T-helper 2 cell treated with Interferon-gamma antibody and Interleukin-4, amounts not matched to agents 5 μg/mL and 100 μg/mL, for 36 hours (primary cell): Measurements from ENCODE around the gene PADI4.

Experiments
- DNase-seq: peaks from one replicate; pipeline ENCODE4 v3.0.0; 2021; ENCODE audit warnings: low spot score
- H3K27ac Mint-ChIP-seq: one replicate; pipeline ENCODE4 v1.8.0; 2021; ENCODE audit warnings: mild to moderate bottlenecking, mixed read lengths
- H3K27me3 Mint-ChIP-seq: one replicate; pipeline ENCODE4 v1.8.0; 2021; ENCODE audit warnings: low read depth, mixed read lengths
- H3K36me3 Mint-ChIP-seq: one replicate; pipeline ENCODE4 v1.8.0; 2021; ENCODE audit warnings: low read depth, mixed read lengths
- H3K4me1 Mint-ChIP-seq: one replicate; pipeline ENCODE4 v1.8.0; 2021; ENCODE audit warnings: low read depth, mixed read lengths
- H3K4me3 Mint-ChIP-seq: one replicate; pipeline ENCODE4 v1.8.0; 2022; ENCODE audit warnings: mild to moderate bottlenecking, moderate library complexity, mixed read lengths
- H3K9me3 Mint-ChIP-seq: one replicate; pipeline ENCODE4 v1.8.0; 2021; ENCODE audit warnings: mixed read lengths

PADI4 gene, protein sequence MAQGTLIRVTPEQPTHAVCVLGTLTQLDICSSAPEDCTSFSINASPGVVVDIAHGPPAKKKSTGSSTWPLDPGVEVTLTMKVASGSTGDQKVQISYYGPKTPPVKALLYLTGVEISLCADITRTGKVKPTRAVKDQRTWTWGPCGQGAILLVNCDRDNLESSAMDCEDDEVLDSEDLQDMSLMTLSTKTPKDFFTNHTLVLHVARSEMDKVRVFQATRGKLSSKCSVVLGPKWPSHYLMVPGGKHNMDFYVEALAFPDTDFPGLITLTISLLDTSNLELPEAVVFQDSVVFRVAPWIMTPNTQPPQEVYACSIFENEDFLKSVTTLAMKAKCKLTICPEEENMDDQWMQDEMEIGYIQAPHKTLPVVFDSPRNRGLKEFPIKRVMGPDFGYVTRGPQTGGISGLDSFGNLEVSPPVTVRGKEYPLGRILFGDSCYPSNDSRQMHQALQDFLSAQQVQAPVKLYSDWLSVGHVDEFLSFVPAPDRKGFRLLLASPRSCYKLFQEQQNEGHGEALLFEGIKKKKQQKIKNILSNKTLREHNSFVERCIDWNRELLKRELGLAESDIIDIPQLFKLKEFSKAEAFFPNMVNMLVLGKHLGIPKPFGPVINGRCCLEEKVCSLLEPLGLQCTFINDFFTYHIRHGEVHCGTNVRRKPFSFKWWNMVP

DNA sequence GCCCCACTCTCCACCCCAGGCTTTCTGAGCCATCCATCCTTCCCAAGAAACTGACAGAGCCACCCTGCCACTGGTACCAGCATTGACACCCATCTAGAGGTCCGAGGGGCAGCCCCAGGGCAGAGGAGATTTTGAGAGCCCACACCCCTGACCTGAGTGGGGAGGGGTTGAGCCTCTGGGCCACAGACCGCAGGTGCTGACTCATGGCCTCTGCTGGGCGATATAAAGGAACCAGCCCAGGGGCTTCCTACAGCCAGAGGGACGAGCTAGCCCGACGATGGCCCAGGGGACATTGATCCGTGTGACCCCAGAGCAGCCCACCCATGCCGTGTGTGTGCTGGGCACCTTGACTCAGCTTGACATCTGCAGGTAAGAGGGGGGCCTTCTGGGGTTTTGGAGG, at the start of gene PADI4:
Gene PADI4 (plus strand): TSS at position 252 of the 400 bp plus-strand sequence. CDS start 26 bp downstream, at position 278.
- Mint-ChIP-seq H3K27ac (no peak within 1 kb of the TSS), H3K4me1 (peaks cover 4% of the 10 kb centered on the region), H3K27me3 (peaks cover 4% of the 10 kb centered on the region), H3K4me3 (no peak within 1 kb of the TSS), H3K9me3 (no peaks in the 10 kb centered on the region), H3K36me3 (no peaks in the 10 kb centered on the region)
- no peak for DNase-seq

DNA sequence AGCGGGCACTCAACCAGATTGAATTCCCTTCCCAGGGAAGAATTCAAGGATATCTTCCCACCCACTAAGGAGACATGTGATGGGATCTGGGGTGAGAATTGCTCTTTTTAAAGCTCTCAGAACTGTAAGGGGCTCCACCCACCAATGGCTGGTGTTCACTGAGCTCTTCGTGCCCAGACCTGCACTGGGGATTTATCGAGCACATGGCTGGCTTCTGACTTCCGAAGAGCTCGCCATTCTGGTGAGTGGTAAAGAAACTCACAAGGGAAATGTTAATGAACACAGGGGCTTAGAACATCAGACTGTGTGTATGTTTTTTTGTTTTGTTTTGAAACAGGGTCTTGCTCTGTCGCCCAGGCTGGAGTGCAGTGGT, 49.3 kb upstream of the PADI4 start:
- no peak for DNase-seq
- Mint-ChIP-seq H3K4me3 (no peak overlapping the region), H3K27ac (no peak overlapping the region), H3K4me1 (no peaks in the 10 kb centered on the region), H3K27me3 (peaks cover 4% of the 10 kb centered on the region), H3K9me3 (no peaks in the 10 kb centered on the region), H3K36me3 (no peaks in the 10 kb centered on the region)

DNA sequence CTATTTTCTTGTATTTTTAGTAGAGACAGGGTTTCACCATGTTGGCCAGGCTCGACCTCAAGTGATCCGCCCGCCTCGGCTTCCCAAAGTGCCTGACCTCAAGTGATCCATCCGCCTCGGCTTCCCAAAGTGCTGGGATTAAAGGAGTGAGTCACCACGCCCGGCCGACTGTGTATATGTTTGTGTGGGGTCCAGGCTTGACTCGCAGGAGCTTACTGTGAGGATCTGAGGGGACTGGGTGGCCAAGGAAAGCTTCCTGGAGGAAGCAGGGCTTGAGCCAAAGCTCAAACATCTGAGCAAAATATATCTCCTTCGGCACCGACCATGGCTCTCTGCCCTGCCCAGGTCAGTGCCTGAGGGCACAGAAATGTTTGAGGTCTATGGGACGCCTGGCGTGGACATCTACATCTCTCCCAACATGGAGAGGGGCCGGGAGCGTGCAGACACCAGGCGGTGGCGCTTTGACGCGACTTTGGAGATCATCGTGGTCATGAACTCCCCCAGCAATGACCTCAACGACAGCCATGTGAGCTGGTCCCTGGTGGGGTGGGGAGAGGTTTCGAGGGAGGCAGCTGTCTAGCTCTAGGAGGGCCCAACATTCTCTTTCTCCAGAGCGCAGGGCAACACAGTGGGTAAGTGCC, 48.6 kb upstream of the PADI4 start:
- H3K4me3 Mint-ChIP-seq = no peak overlapping the region
- no peak overlapping the region for H3K27ac Mint-ChIP-seq
- DNase-seq = no peak
- no peaks in the 10 kb centered on the region for H3K4me1 Mint-ChIP-seq
- H3K36me3 Mint-ChIP-seq = no peaks in the 10 kb centered on the region
- peaks cover 4% of the 10 kb centered on the region for H3K27me3 Mint-ChIP-seq
- no peaks in the 10 kb centered on the region for H3K9me3 Mint-ChIP-seq

DNA sequence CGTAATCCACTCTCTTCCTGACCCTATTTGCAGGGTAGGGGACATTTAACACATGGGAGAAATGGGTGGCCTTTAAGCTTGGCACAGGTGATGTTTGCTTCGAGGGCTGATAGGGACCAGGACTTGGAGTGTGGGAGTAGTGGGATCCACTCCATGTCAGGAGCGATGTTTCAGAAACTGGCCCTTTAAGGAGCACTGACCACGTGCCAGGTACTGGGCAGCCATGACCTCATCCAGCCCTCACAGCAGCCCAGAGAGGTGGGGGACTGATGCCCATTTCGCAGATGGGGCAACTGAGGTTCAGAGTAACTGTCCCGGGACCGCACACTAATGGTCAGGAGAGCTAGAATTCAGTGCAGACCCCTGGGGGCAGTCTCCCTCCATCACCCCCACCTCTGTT, 47.7 kb upstream of the PADI4 start:
- H3K27ac Mint-ChIP-seq = no peak overlapping the region
- H3K4me1 Mint-ChIP-seq = no peaks in the 10 kb centered on the region
- H3K27me3 Mint-ChIP-seq = peaks cover 4% of the 10 kb centered on the region
- H3K4me3 Mint-ChIP-seq = no peak overlapping the region
- no peak for DNase-seq
- no peaks in the 10 kb centered on the region for H3K9me3 Mint-ChIP-seq
- no peaks in the 10 kb centered on the region for H3K36me3 Mint-ChIP-seq

DNA sequence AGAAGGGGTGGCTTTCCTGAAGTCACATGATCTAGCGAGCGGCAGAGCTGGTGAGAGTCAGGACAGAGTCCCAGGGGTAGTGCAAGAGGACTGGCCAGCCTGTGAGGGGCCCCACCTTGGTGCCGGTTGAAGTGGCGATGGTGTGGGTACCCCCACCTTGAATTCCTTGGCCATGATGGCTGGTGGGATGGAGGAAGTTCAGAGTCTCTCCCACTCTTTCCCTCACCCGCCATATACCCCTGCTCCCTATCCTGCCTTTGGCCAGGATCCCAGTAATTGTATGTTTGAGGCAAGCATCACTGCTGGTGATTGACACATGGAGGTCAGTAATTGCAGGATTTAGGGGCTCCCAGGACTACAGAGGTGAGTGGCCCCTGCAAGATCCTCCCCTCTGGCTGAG, 47.3 kb upstream of the PADI4 start:
- Mint-ChIP-seq H3K27me3 (peaks cover 4% of the 10 kb centered on the region), H3K4me3 (no peak overlapping the region), H3K9me3 (no peaks in the 10 kb centered on the region), H3K4me1 (no peaks in the 10 kb centered on the region), H3K36me3 (no peaks in the 10 kb centered on the region), H3K27ac (no peak overlapping the region)
- no peak for DNase-seq

DNA sequence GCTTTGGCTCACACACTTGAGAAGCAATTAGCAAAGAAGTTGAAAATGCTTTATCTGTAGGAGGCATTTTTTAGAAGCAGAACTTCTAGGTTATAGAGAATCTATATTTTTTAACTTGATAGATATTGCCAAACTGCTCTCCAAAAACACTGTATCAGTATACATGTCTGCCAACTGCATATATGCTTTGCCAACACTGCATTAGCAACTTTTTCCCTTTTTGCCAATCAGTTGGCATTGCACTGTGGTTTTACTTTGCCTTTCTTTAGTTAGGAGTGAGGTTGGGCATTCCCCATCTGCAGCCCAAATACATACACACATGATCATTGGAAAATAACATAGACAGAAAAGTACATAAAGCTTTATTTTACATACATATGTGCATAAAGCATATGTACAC, 44.1 kb upstream of the PADI4 start:
- no peak for DNase-seq
- peaks cover 4% of the 10 kb centered on the region for H3K27me3 Mint-ChIP-seq
- H3K4me1 Mint-ChIP-seq = no peaks in the 10 kb centered on the region
- no peaks in the 10 kb centered on the region for H3K36me3 Mint-ChIP-seq
- no peaks in the 10 kb centered on the region for H3K9me3 Mint-ChIP-seq
- no peak overlapping the region for H3K4me3 Mint-ChIP-seq
- no peak overlapping the region for H3K27ac Mint-ChIP-seq

DNA sequence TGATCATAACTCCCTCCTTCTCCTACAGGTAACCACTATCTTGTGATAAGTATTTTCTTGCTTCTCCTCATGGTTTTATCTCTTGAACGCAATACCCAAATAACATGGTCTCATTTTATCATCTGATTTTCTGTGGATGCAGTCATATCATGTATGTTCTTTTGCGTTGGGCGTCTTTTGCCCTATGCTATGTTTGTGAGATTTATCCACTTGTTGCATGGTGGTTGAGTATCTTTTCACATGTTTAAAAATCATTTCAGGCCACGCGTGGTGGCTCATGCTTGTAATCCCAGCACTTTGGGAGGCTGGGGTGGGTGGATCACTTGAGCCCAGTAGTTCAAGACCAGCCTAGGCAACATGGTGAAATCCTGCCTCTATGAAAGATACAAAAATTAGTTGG, 43.5 kb upstream of the PADI4 start:
- Mint-ChIP-seq H3K36me3 (no peaks in the 10 kb centered on the region), H3K27ac (no peak overlapping the region), H3K4me1 (no peaks in the 10 kb centered on the region), H3K27me3 (peaks cover 4% of the 10 kb centered on the region), H3K9me3 (no peaks in the 10 kb centered on the region), H3K4me3 (no peak overlapping the region)
- no peak for DNase-seq

DNA sequence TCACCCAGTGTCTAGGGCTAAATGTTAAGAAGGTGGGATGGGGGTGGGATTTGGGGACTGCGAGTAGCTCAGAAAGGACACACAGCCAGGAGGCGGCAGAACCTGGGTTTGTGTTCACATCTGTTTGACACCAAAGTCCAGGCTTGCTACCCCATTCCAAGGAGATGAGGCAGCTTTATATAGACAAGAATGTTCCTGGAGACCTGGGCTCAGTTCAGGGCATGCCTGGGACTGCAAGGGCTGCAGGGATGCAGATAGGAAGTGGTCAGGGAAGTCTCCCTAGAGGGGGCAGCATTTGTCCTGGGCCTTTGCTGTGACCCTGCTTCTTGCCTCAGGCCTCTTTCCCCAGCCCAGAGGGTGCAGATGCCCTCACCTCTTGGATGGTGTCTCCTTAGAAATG, 42.8 kb upstream of the PADI4 start:
- H3K4me3 Mint-ChIP-seq = no peak overlapping the region
- no peaks in the 10 kb centered on the region for H3K9me3 Mint-ChIP-seq
- H3K27ac Mint-ChIP-seq = no peak overlapping the region
- H3K36me3 Mint-ChIP-seq = no peaks in the 10 kb centered on the region
- H3K4me1 Mint-ChIP-seq = no peaks in the 10 kb centered on the region
- DNase-seq = no peak
- H3K27me3 Mint-ChIP-seq = peaks cover 4% of the 10 kb centered on the region

DNA sequence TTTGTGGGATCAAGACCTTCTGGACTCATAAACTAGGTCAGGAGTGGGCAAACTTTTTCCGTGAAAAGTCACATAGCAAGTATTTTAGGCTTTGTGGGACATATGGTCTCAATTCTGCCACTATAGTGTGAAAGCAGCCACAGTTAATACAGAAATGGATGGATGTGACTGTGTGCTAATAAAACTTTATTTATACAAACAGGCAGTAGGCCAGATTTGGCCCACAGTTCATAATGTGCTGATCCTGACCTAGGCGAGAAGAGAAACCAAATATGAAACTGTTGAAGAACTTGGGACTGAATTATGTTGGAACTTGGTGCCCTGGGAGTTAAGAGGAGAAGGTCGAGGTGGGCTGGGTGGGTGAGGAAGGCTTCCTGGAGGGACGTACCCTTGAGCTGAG, 42.0 kb upstream of the PADI4 start:
- H3K27ac Mint-ChIP-seq = no peak overlapping the region
- no peak for DNase-seq
- peaks cover 4% of the 10 kb centered on the region for H3K27me3 Mint-ChIP-seq
- H3K9me3 Mint-ChIP-seq = no peaks in the 10 kb centered on the region
- no peaks in the 10 kb centered on the region for H3K4me1 Mint-ChIP-seq
- no peaks in the 10 kb centered on the region for H3K36me3 Mint-ChIP-seq
- no peak overlapping the region for H3K4me3 Mint-ChIP-seq

DNA sequence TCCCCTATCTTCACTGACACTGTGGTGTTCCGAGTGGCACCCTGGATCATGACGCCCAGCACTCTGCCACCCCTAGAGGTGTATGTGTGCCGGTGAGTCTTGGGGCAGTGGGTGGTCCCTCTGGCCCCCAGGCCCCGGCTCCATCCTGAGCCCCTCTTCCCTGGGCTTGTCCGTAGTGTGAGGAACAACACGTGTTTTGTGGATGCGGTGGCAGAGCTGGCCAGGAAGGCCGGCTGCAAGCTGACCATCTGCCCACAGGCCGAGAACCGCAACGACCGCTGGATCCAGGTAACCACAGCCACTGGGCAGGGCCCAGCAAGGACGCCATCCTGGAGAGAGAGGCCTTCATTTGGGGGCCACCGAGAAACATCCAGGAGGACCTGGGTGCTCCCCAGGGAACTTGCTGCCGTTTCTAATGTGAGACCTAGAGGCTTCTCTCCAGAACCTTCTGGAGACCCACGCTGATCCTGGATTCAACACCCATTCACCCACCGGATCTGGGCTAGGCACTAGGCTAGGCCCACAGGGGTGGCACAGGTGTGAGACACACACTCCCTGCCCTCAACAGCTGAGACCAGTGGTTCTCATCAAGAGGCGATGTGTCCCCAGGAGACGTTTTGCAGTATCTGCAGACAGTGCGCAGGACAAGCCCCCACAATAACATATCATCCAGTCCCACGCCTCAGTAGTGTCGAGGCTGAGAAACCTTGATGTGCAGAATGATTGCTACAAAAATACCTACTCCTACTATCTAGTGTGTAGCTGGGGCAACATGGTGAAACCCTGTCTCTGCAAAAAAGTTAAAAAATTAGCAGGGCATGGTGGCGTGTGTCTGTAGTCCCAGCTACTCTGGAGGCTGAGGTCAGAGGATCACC, 36.9 kb upstream of the PADI4 start:
- Mint-ChIP-seq H3K4me1 (no peaks in the 10 kb centered on the region), H3K27ac (no peak overlapping the region), H3K27me3 (peaks cover 3% of the 10 kb centered on the region), H3K36me3 (no peaks in the 10 kb centered on the region), H3K9me3 (no peaks in the 10 kb centered on the region), H3K4me3 (no peak overlapping the region)
- DNase-seq = no peak

DNA sequence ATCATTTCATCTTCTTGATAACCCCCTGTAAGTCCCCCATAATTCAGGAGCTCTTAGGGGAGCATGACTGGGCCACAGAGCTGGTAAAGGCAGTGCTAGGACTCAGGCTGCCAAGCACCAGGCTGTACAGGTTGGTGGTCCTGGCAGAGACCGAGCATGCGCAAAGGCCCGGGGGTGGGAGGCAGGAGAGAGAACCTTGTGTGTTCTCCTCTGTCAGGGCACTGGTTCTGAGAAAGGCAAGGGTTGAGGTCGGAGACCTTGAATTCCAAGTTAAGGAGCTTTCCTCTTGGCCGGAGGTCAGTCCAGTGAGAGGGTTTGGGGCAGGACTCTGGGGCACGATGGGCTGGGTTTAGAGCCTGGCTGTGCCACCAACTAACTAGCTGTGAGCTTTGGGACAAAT, 35.9 kb upstream of the PADI4 start:
- Mint-ChIP-seq H3K27me3 (peaks cover 3% of the 10 kb centered on the region), H3K36me3 (no peaks in the 10 kb centered on the region), H3K4me3 (no peak overlapping the region), H3K4me1 (no peaks in the 10 kb centered on the region), H3K9me3 (no peaks in the 10 kb centered on the region), H3K27ac (no peak overlapping the region)
- DNase-seq = no peak

DNA sequence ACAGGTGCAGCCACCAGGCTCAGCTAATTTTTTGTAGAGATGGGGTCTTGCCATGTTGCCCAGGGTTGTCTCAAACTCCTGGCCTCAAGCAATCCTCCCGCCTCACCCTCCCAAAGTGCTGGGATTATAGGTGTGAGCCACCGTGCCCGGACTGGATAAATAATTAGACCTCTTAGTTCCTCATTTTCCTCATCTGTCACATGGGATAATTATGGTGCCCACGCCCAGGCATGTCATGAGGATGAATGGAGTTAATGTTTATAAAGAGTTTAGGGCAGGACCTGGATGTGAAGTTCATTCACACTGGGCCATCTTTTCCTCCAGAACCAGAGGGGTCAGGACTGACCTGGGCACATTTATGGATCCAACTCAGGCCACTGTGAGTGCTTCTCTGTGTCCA, 35.4 kb upstream of the PADI4 start:
- no peak overlapping the region for H3K4me3 Mint-ChIP-seq
- no peaks in the 10 kb centered on the region for H3K4me1 Mint-ChIP-seq
- no peaks in the 10 kb centered on the region for H3K9me3 Mint-ChIP-seq
- H3K27ac Mint-ChIP-seq = no peak overlapping the region
- H3K27me3 Mint-ChIP-seq = peaks cover 3% of the 10 kb centered on the region
- no peaks in the 10 kb centered on the region for H3K36me3 Mint-ChIP-seq
- no peak for DNase-seq

DNA sequence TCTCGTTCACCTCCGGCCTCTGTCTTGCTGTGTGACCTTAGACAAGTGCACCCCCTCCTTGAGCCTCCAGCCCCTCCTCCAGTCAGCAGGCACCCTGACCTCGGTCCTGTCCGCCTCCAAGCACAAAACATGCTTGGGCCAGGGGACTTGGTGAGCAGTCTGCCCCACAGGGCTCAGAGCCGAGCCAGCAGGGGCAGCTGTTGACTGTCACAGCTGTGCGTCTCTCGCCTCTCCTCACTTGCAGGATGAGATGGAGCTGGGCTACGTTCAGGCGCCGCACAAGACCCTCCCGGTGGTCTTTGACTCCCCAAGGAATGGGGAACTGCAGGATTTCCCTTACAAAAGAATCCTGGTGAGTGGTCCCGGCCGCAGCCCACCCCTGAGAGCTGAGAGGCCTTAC, 34.9 kb upstream of the PADI4 start:
- Mint-ChIP-seq H3K36me3 (no peaks in the 10 kb centered on the region), H3K4me3 (no peak overlapping the region), H3K27me3 (peaks cover 3% of the 10 kb centered on the region), H3K4me1 (no peaks in the 10 kb centered on the region), H3K27ac (no peak overlapping the region), H3K9me3 (no peaks in the 10 kb centered on the region)
- no peak for DNase-seq
